Endodermal cell (in vitro differentiated cells): ENCODE data around the gene ANKMY1. TPM values are rescaled to one million over a fixed set of nuclear protein-coding genes. Genes with fewer than 3 reads are reported as not detected.
A peak's percentile ranks its signal among the peaks of the same experiment; 100 is the strongest.

Source experiments
- DNase-seq: peaks from one replicate; pipeline ENCODE4 v3.0.0-alpha.2; 2017
- H3K27ac ChIP-seq: 2 replicates; pipeline ENCODE4 v1.5.1; 2013; ENCODE audit warnings: mild to moderate bottlenecking, low read depth, low read length, moderate library complexity
- H3K27me3 ChIP-seq: 2 replicates; pipeline ENCODE4 v1.6.1; 2013; ENCODE audit warnings: mild to moderate bottlenecking, low read length, moderate library complexity; ENCODE audit not compliant: insufficient read depth, control insufficient read depth, poor library complexity, severe bottlenecking
- H3K36me3 ChIP-seq: 2 replicates; pipeline ENCODE4 v1.7.0; 2013; ENCODE audit warnings: mild to moderate bottlenecking, low read length, moderate library complexity; ENCODE audit not compliant: control insufficient read depth, insufficient read depth
- H3K4me1 ChIP-seq: one replicate; pipeline ENCODE4 v1.7.0; 2013; ENCODE audit warnings: low read length; ENCODE audit not compliant: control insufficient read depth, insufficient read depth
- H3K4me3 ChIP-seq: 2 replicates; pipeline ENCODE4 v1.5.1; 2013; ENCODE audit warnings: mild to moderate bottlenecking, low read length, moderate library complexity
- H3K9ac ChIP-seq: 2 replicates; pipeline ENCODE4 v1.6.1; 2013; ENCODE audit warnings: mild to moderate bottlenecking, low read length, moderate library complexity; ENCODE audit not compliant: poor library complexity, severe bottlenecking; ENCODE audit errors: extremely low read depth
- H3K9me3 ChIP-seq: 2 replicates; pipeline ENCODE4 v1.6.1; 2013; ENCODE audit warnings: mild to moderate bottlenecking, low read length, moderate library complexity; ENCODE audit not compliant: control insufficient read depth
- H3K27ac Mint-ChIP-seq: 2 replicates; pipeline ENCODE4 v1.8.0; 2020; ENCODE audit warnings: mixed read lengths
- H3K27me3 Mint-ChIP-seq: 2 replicates; pipeline ENCODE4 v1.8.0; 2021; ENCODE audit warnings: mild to moderate bottlenecking, mixed read lengths; ENCODE audit not compliant: insufficient read depth
- H3K36me3 Mint-ChIP-seq: 2 replicates; pipeline ENCODE4 v1.8.0; 2020; ENCODE audit warnings: low read depth, mixed read lengths
- H3K4me1 Mint-ChIP-seq: 2 replicates; pipeline ENCODE4 v1.8.0; 2020; ENCODE audit warnings: mixed read lengths
- H3K4me3 Mint-ChIP-seq: 2 replicates; pipeline ENCODE4 v1.8.0; 2020; ENCODE audit warnings: mild to moderate bottlenecking, moderate library complexity, mixed read lengths
- H3K9me3 Mint-ChIP-seq: 2 replicates; pipeline ENCODE4 v1.8.0; 2020; ENCODE audit warnings: mild to moderate bottlenecking, mixed read lengths
- WGBS, 2 experiments: methylation state at CpG; one replicate each; pipeline versions ENCODE4 v1.1.5 to v1.1.7; 2013; ENCODE audit warnings: missing lambda C conversion rate in 2 of 2, mixed read lengths in 1 of 2; ENCODE audit not compliant: insufficient coverage in 1 of 2, insufficient read length in 1 of 2; 5-methylcytosine and 5-hydroxymethylcytosine counted together
- total RNA-seq, 2 donors: library from RNA; stranded (reverse); fragmentation: NEBNext Ultra II Directional in 1 of 2; extraction: Animal tissue kit (Norgen Biotek cat#: 25700) in 1 of 2; gene quantifications; 2 replicates in 1 of 2; 3 replicates in 1 of 2; pipeline ENCODE4 v1.2.1, GENCODE V29; 2021
- TF ChIP-seq, protein P1 (sequence below): fragments of 200-600 bp; sonication (generic); conservative IDR thresholded peaks from 2 replicates; pipeline ENCODE4 v1.5.0; 2021; ENCODE audit warnings: antibody characterized with exemption, mild to moderate bottlenecking

Gene ANKMY1
- total RNA-seq, 2 donors from 2014 or later: 7.4 to 13.3 TPM

DNA sequence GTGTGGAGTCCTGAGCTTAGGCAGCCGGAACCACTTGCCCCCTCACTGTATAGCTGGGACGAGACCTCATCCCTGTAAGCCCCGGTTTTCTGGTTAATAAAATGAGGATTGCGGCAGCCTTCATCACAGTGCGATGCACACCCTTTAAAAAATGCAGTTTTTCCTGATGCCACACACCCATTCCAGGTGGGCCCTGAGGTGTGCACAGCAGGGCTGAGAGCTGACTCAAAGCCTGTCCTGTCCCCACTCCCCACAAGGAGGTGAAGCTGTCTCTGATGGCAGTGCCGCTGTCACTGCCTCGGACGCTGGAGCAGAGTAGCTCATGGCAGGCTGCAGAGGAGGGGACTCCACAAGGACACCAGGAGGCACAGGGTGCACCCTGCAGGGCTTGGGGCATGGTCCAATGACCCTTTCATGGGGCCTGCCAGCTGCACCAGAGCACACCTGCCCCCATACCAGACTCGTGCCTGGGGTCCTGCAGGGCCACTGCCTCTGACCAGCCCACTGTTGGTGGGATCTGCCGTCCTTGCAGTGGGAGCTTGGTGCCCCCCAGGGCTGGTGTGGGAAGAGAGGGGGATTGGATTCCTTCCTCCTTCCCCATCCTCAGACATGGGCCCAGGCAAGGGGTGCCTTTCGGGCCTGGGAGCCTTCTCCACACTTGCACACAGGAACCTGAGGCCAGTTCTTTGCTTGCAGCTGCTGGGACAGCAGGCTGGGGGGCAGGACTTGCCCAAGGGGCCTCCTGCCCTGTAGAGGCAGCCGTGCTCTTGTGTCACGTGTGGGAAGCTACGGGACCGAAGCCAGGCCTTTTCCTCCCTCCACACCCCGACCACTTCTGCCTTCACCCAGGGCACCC lies 99.5 kb downstream of the ANKMY1 start:
- H3K9ac ChIP-seq: peak overlapping the region; percentile 15
- H3K4me3 Mint-ChIP-seq: no peak overlapping the region

DNA sequence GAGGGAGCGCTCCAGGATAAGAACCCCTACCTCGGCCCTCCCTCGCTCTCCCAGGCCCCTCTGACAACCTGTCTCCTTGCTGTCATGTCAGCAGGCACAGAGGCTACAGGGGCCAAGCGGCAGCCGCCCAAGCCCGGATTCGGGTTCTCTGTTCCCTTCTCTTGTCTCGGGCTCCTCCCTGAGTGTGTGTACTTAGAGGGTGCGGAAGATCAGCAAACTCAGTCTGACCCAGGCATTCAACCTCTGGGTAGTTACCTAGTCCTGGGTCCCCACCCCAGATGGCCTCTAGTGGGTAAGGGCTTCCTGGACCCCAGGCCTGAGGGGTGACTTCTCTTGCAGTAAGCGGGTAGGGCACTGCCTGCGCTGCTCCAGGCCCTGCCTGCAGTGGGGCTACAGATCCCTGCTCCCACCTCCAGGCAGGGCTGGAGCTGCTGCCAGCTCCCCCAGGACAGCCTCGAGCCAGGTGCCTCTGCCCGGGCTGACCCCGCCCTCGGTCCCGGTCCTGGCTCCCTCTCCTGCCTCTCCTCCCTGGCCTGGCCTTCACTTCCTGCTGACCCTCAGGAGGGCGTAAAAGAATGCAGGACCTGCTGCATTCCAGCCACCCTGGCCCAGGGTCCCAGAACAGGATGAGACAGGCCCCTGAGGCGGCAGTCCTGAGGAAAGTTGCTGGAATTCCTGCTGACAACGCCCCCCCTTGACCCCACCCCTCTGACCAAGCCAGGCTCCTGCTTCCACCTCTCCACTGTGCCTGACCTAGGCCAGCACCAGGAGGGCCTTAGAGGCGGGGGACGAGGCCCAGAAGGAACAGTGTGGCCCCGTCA lies 100.4 kb downstream of the ANKMY1 start:
- Mint-ChIP-seq H3K27me3 (peaks cover 19% of the 10 kb centered on the region), H3K9me3 (no peaks in the 10 kb centered on the region), H3K4me1 (peaks cover 15% of the 10 kb centered on the region), H3K36me3 (peaks cover 2% of the 10 kb centered on the region), H3K4me3 (no peak overlapping the region), H3K27ac (no peak overlapping the region)
- Histone ChIP-seq H3K9me3 (no peaks in the 10 kb centered on the region), H3K4me3 (no peak overlapping the region), H3K27me3 (peaks cover 15% of the 10 kb centered on the region), H3K36me3 (no peaks in the 10 kb centered on the region), H3K27ac (no peak overlapping the region), H3K4me1 (peaks cover 10% of the 10 kb centered on the region), H3K9ac (peak overlapping the region; percentile 15)
- TF ChIP-seq, protein P1, sequence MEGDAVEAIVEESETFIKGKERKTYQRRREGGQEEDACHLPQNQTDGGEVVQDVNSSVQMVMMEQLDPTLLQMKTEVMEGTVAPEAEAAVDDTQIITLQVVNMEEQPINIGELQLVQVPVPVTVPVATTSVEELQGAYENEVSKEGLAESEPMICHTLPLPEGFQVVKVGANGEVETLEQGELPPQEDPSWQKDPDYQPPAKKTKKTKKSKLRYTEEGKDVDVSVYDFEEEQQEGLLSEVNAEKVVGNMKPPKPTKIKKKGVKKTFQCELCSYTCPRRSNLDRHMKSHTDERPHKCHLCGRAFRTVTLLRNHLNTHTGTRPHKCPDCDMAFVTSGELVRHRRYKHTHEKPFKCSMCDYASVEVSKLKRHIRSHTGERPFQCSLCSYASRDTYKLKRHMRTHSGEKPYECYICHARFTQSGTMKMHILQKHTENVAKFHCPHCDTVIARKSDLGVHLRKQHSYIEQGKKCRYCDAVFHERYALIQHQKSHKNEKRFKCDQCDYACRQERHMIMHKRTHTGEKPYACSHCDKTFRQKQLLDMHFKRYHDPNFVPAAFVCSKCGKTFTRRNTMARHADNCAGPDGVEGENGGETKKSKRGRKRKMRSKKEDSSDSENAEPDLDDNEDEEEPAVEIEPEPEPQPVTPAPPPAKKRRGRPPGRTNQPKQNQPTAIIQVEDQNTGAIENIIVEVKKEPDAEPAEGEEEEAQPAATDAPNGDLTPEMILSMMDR: no peak
- 72 to 87% methylated on average over 14 to 22 of the region's 22 CpGs for WGBS, 2 experiments
- DNase-seq: peak; percentile 92

More for the DNA sequence above, 99.5 kb downstream of the ANKMY1 start:
- H3K27me3 ChIP-seq: peaks cover 15% of the 10 kb centered on the region
- DNase-seq: no peak
- 80 to 91% methylated on average over 6 to 16 of the region's 16 CpGs for WGBS, 2 experiments
- H3K27me3 Mint-ChIP-seq: peaks cover 19% of the 10 kb centered on the region
- H3K9me3 Mint-ChIP-seq: no peaks in the 10 kb centered on the region
- peaks cover 10% of the 10 kb centered on the region for H3K4me1 ChIP-seq
- TF ChIP-seq, protein P1: no peak
- H3K36me3 ChIP-seq: no peaks in the 10 kb centered on the region
- H3K27ac Mint-ChIP-seq: peak overlapping the region; percentile 35
- H3K9me3 ChIP-seq: no peaks in the 10 kb centered on the region
- H3K27ac ChIP-seq: no peak overlapping the region
- no peak overlapping the region for H3K4me3 ChIP-seq
- peaks cover 5% of the 10 kb centered on the region for H3K36me3 Mint-ChIP-seq
- peaks cover 15% of the 10 kb centered on the region for H3K4me1 Mint-ChIP-seq

DNA sequence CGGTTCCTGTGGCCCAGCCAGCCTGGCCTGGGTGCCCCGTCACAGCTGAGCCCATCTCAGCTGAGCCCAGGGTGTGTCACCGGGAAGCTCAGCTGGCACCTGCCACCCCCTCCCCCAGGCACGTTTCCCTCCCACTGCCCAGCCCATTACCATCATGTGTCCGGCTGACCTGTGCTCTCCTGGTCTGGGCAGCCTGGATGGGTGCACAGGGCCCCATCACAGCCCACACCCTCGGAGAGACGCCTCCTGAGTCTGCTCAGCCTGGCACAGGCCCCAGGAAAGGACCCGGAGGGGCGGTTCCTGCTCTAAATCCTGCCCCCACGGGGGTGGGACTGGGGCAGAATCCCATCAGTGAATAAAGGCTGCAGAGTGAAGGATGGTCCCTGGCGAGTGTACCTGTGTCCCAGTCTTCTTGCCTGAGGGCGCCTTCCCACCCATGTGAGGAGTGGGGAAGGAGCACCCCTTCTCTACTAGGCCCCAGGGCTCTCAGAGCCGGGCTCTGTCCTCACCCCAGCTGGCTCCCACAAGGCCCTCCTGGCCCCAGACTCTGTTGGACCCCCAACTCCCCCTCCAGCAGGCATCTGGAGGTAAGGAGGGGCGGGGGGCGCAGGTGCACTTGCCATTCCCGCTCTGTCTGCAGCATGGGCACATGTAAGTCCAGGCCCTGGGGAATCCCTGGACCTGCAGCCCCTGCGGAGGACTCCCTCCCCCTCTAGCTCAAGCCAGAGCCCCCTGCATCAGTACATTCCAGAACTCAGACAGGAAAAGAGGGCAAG lies 101.2 kb downstream of the ANKMY1 start:
- no peaks in the 10 kb centered on the region for H3K9me3 ChIP-seq
- 81 to 84% methylated on average over 6 to 17 of the region's 17 CpGs for WGBS, 2 experiments
- H3K27ac Mint-ChIP-seq: no peak overlapping the region
- H3K4me1 Mint-ChIP-seq: peaks cover 20% of the 10 kb centered on the region
- H3K9ac ChIP-seq: no peak overlapping the region
- DNase-seq: no peak
- H3K27ac ChIP-seq: no peak overlapping the region
- H3K27me3 Mint-ChIP-seq: peaks cover 24% of the 10 kb centered on the region
- H3K27me3 ChIP-seq: peaks cover 15% of the 10 kb centered on the region
- H3K4me1 ChIP-seq: peaks cover 10% of the 10 kb centered on the region
- no peak overlapping the region for H3K4me3 Mint-ChIP-seq
- H3K36me3 Mint-ChIP-seq: peaks cover 2% of the 10 kb centered on the region
- H3K36me3 ChIP-seq: no peaks in the 10 kb centered on the region
- no peaks in the 10 kb centered on the region for H3K9me3 Mint-ChIP-seq
- no peak overlapping the region for H3K4me3 ChIP-seq
- TF ChIP-seq, protein P1: no peak
